Ovary (tissue), 9 donors: ENCODE results near the gene CRIP1. TPM values are rescaled to one million over a fixed set of nuclear protein-coding genes. Genes with fewer than 3 reads are reported as not detected.

Experiments
- DNase-seq, 5 donors: peaks; one replicate each; pipeline ENCODE4 v3.0.0-alpha.2; 2019 to 2020
- H3K27ac ChIP-seq, 2 donors: fragments of 200-600 bp; one replicate each; pipeline versions ENCODE4 v1.5.1 to v1.8.0; 2019 to 2022
- H3K27me3 ChIP-seq: fragments of 200-600 bp; one replicate; pipeline ENCODE4 v1.8.0; 2022
- H3K36me3 ChIP-seq: fragments of 200-600 bp; sonication (generic); one replicate; pipeline ENCODE4 v1.5.1; 2019
- H3K4me1 ChIP-seq: one replicate; pipeline ENCODE4 v1.8.1; 2013; ENCODE audit warnings: mild to moderate bottlenecking, moderate library complexity; ENCODE audit not compliant: insufficient read depth
- H3K4me3 ChIP-seq: fragments of 200-600 bp; sonication (generic); one replicate; pipeline ENCODE4 v1.5.1; 2017
- H3K9me3 ChIP-seq, 2 donors: fragments of 200-600 bp in 1 of 2; sonication (generic) in 1 of 2; one replicate each; pipeline versions ENCODE4 v1.5.1 to v1.8.1; 2013 to 2019; ENCODE audit warnings: mild to moderate bottlenecking in 1 of 2, moderate library complexity in 1 of 2
- CTCF ChIP-seq, 3 donors: fragments of 450-650 bp in 2 of 3; fragments of 200-600 bp in 1 of 3; IDR thresholded peaks; one replicate each; pipeline versions ENCODE4 v1.5.1 to v1.8.0; 2016 to 2022; ENCODE audit warnings: antibody characterized with exemption in 3 of 3, mild to moderate bottlenecking in 1 of 3
- EP300 ChIP-seq: sonication (generic); formaldehyde crosslinking; IDR thresholded peaks from one replicate; pipeline ENCODE4 v1.6.1; 2017; ENCODE audit warnings: antibody characterized with exemption
- POLR2A ChIP-seq: fragments of 450-650 bp; IDR thresholded peaks from one replicate; pipeline ENCODE4 v1.6.1; 2017; ENCODE audit warnings: antibody characterized with exemption, mild to moderate bottlenecking, moderate library complexity
- WGBS, 3 donors: extraction: QIAGEN DNeasy Blood & Tissue Kit in 1 of 3; methylation state at CpG; one replicate each; pipeline versions ENCODE4 v1.1.5 to v1.1.7; 2013 to 2017; 5-methylcytosine and 5-hydroxymethylcytosine counted together
- intact Hi-C, 4 donors: fragments of 100-400 bp; cut with DNase I; formaldehyde crosslinking; loops; one replicate each; pipeline versions ENCODE4 v1.11.0 to v1.15.1; 2022 to 2023
- polyA plus RNA-seq, 2 donors: library from polyadenylated mRNA; stranded (reverse); fragments of 200-250 nt in 1 of 2; fragments of 350-450 nt in 1 of 2; fragmentation: Illumina TruSeq in 1 of 2; extraction: RNeasy Lipid Tissue Mini Kit (QIAGEN cat#74804) in 1 of 2; gene quantifications; one replicate each; pipeline ENCODE4 v1.2.3, GENCODE V29; 2013 to 2014
- total RNA-seq, 7 donors: library from RNA; depleted of rRNA in 2 of 7; stranded (reverse); fragments of >200 nt in 2 of 7; fragmentation: NEBNext Ultra II Directional in 3 of 7; extraction: Animal tissue kit (Norgen Biotek cat#: 25700) in 3 of 7; gene quantifications; one replicate each; pipeline versions ENCODE4 v1.1.0 to v1.2.4, GENCODE V29; 2016 to 2023
- donor health status: DM: no; HTN: no; CAD: no; lungs with moderate emphysema.
- donor health status: DM: no; HTN: no; CAD: no.
- donor health status: Bipolar disorder and iron deficiency.
- donor health status: DM: yes; HTN: yes; CAD: no.
- donor health status: DM: no; HTN: no; CAD: no.
- donor health status: DM: yes; HTN: yes; CAD: no.

Gene CRIP1
- total and polyA plus RNA-seq, 9 donors, result 3.2 to 116 (median 26.4) TPM

GRCh38 chr14:105487449-105487985 lies 831 bp downstream of the CRIP1 start:
- Histone ChIP-seq H3K27ac (no peak overlapping the region), H3K4me3 (peak overlapping the region; percentile 33), H3K9me3 (no peaks in the 10 kb centered on the region), H3K27me3 (no peaks in the 10 kb centered on the region), H3K36me3 (no peaks in the 10 kb centered on the region), H3K4me1 (peaks cover 5% of the 10 kb centered on the region)
- intact Hi-C loops, result loop anchor here in 3 of 4 donors (5.0 kb wide), 3 partner anchors 105 to 185 kb away; partner anchors contain the start of gene BRF1 (in 1 of the 3)
- 2 to 5% (median 4%) methylated on average over 33 to 48 of the region's 48 CpGs for WGBS, 3 donors
- TF ChIP-seq POLR2A (no peak), EP300 (no peak), CTCF (IDR thresholded peaks at IDR 0.05) (no peak)
- DNase-seq, result peak in 2 of 5 donors; percentile 37 to 41

- no peaks in the 10 kb centered on the region for H3K27me3 ChIP-seq
These were observed 1.5 kb downstream of the CRIP1 start for GRCh38 chr14:105487986-105488777.

GRCh38 chr14:105488781-105489541 lies 2.3 kb downstream of the CRIP1 start:
- intact Hi-C loops, result loop anchor here (2.0 to 5.0 kb wide), 4 partner anchors 107 to 187 kb away; partner anchors contain the start of gene BRF1 (in 1 of the 4)
- Histone ChIP-seq H3K9me3 (no peaks in the 10 kb centered on the region), H3K4me3 (no peak overlapping the region), H3K27ac (no peak overlapping the region), H3K36me3 (no peaks in the 10 kb centered on the region), H3K27me3 (no peaks in the 10 kb centered on the region), H3K4me1 (peaks cover 4% of the 10 kb centered on the region)
- 55 to 63% (median 57%) methylated on average over 20 of the region's 20 CpGs for WGBS, 3 donors
- DNase-seq, result peak in 4 of 5 donors; percentile 28 to 55 (median 42)
- TF ChIP-seq EP300 (no peak), POLR2A (no peak), CTCF (IDR thresholded peaks at IDR 0.05) (no peak)

More at GRCh38 chr14:105487986-105488777, 1.5 kb downstream of the CRIP1 start:
- intact Hi-C loops, result loop anchor here (2.0 to 5.0 kb wide), 4 partner anchors 106 to 186 kb away; partner anchors contain the start of gene BRF1 (in 1 of the 4)
- Histone ChIP-seq H3K4me1 (peaks cover 4% of the 10 kb centered on the region), H3K4me3 (peak overlapping the region; percentile 33), H3K36me3 (no peaks in the 10 kb centered on the region), H3K9me3 (no peaks in the 10 kb centered on the region), H3K27ac (no peak overlapping the region)
- 61 to 80% (median 71%) methylated on average over 24 to 26 of the region's 26 CpGs for WGBS, 3 donors
- TF ChIP-seq EP300, result no peak
- no peak for TF ChIP-seq CTCF (IDR thresholded peaks at IDR 0.05)
- TF ChIP-seq POLR2A, result no peak
- peak in 3 of 5 donors; percentile 39 to 53 (median 49) for DNase-seq
